BLaER1 treated with 17β-estradiol and CSF1 and Interleukin-3, amounts not matched to agents 10 nM and 100 nM (cell line): ENCODE data around the gene PRR15.

Experiments
- H3K27ac ChIP-seq, 11 experiments: shearing (Covaris generic); formaldehyde crosslinking; 2 replicates each; pipeline ENCODE4 v1.8.1; 2022
- H3K27me3 ChIP-seq, 11 experiments: shearing (Covaris generic); formaldehyde crosslinking; 2 replicates each; pipeline ENCODE4 v1.8.1; 2022
- H3K36me3 ChIP-seq, 11 experiments: shearing (Covaris generic); formaldehyde crosslinking; 2 replicates each; pipeline ENCODE4 v1.8.1; 2022
- H3K4me1 ChIP-seq, 10 experiments: shearing (Covaris generic); formaldehyde crosslinking; 2 replicates each; pipeline ENCODE4 v1.8.1; 2022
- H3K4me2 ChIP-seq, 11 experiments: shearing (Covaris generic); formaldehyde crosslinking; 2 replicates each; pipeline ENCODE4 v1.8.1; 2022
- H3K4me3 ChIP-seq, 10 experiments: shearing (Covaris generic); formaldehyde crosslinking; 2 replicates each; pipeline ENCODE4 v1.8.1; 2022
- H3K9ac ChIP-seq, 11 experiments: shearing (Covaris generic); formaldehyde crosslinking; 2 replicates each; pipeline ENCODE4 v1.8.1; 2022
- H3K9me3 ChIP-seq, 11 experiments: shearing (Covaris generic); formaldehyde crosslinking; replicated peaks in 1 of 11; 2 replicates each; pipeline ENCODE4 v1.8.1; 2022
- H4K20me1 ChIP-seq, 11 experiments: shearing (Covaris generic); formaldehyde crosslinking; 2 replicates each; pipeline ENCODE4 v1.8.1; 2022
- Cebpa-rat ChIP-seq, 11 experiments: shearing (Covaris generic); IDR thresholded peaks; 2 replicates each; pipeline ENCODE4 v1.8.1; 2022

The PRR15 gene

GRCh38 chr7:29610086-29610485 lies 46.5 kb downstream of the PRR15 start:
- Histone ChIP-seq H4K20me1 (no peaks in the 10 kb centered on the region), H3K9me3 (peaks cover 0 to 12% (median 8%) of the 10 kb centered on the region in 11 experiments; a peak in 19 of 22 replicates), H3K27ac (no peak overlapping the region), H3K4me3 (no peak overlapping the region), H3K9ac (no peak overlapping the region), H3K4me1 (no peaks in the 10 kb centered on the region; a peak in 1 of 20 replicates), H3K4me2 (no peak overlapping the region), H3K27me3 (no peaks in the 10 kb centered on the region), H3K36me3 (no peaks in the 10 kb centered on the region)
- no peak for TF ChIP-seq Cebpa-rat (IDR thresholded peaks at IDR 0.05)

GRCh38 chr7:29611941-29612544 lies 48.4 kb downstream of the PRR15 start:
- H3K36me3 ChIP-seq: no peaks in the 10 kb centered on the region
- H3K4me2 ChIP-seq: no peak overlapping the region
- no peak for TF ChIP-seq Cebpa-rat (IDR thresholded peaks at IDR 0.05)
- peaks cover 0 to 12% (median 8%) of the 10 kb centered on the region in 11 experiments; a peak in 19 of 22 replicates for H3K9me3 ChIP-seq
- no peaks in the 10 kb centered on the region for H3K4me1 ChIP-seq
- H3K27ac ChIP-seq: no peak overlapping the region
- no peak overlapping the region for H3K4me3 ChIP-seq
- no peaks in the 10 kb centered on the region for H3K27me3 ChIP-seq
- no peaks in the 10 kb centered on the region for H4K20me1 ChIP-seq
- H3K9ac ChIP-seq: no peak overlapping the region

GRCh38 chr7:29612596-29612995 lies 49.0 kb downstream of the PRR15 start:
- no peak overlapping the region for H3K27ac ChIP-seq
- no peaks in the 10 kb centered on the region for H3K36me3 ChIP-seq
- no peak overlapping the region for H3K4me2 ChIP-seq
- H3K9ac ChIP-seq: no peak overlapping the region
- no peak for TF ChIP-seq Cebpa-rat (IDR thresholded peaks at IDR 0.05)
- H3K4me1 ChIP-seq: no peaks in the 10 kb centered on the region
- H3K27me3 ChIP-seq: no peaks in the 10 kb centered on the region
- H3K9me3 ChIP-seq: peaks cover 0 to 12% (median 8%) of the 10 kb centered on the region in 11 experiments; a peak in 19 of 22 replicates
- H4K20me1 ChIP-seq: no peaks in the 10 kb centered on the region
- H3K4me3 ChIP-seq: no peak overlapping the region

GRCh38 chr7:29613100-29613499 lies 49.5 kb downstream of the PRR15 start:
- H3K9me3 ChIP-seq: peaks cover 0 to 12% (median 8%) of the 10 kb centered on the region in 11 experiments; a peak in 19 of 22 replicates
- H3K4me2 ChIP-seq: no peak overlapping the region
- no peak for TF ChIP-seq Cebpa-rat (IDR thresholded peaks at IDR 0.05)
- H3K27me3 ChIP-seq: no peaks in the 10 kb centered on the region
- H3K36me3 ChIP-seq: no peaks in the 10 kb centered on the region
- H3K4me1 ChIP-seq: no peaks in the 10 kb centered on the region
- no peaks in the 10 kb centered on the region for H4K20me1 ChIP-seq
- no peak overlapping the region for H3K27ac ChIP-seq
- no peak overlapping the region for H3K4me3 ChIP-seq
- H3K9ac ChIP-seq: no peak overlapping the region

GRCh38 chr7:29614229-29614628 lies 50.6 kb downstream of the PRR15 start:
- TF ChIP-seq Cebpa-rat (IDR thresholded peaks at IDR 0.05): no peak
- Histone ChIP-seq H4K20me1 (no peaks in the 10 kb centered on the region), H3K27ac (no peak overlapping the region), H3K9me3 (peaks cover 0 to 12% (median 8%) of the 10 kb centered on the region in 11 experiments; a peak in 19 of 22 replicates), H3K4me3 (no peak overlapping the region), H3K27me3 (no peaks in the 10 kb centered on the region), H3K4me1 (no peaks in the 10 kb centered on the region), H3K9ac (no peak overlapping the region), H3K4me2 (no peak overlapping the region), H3K36me3 (no peaks in the 10 kb centered on the region)
